Smooth muscle cell (in vitro differentiated cells): ENCODE results near the gene LASP1. TPM values are rescaled to one million over a fixed set of nuclear protein-coding genes. Genes with fewer than 3 reads are reported as not detected.
A peak's percentile ranks its signal among the peaks of the same experiment; 100 is the strongest.

Experiments
- DNase-seq: peaks from one replicate; lab custom pipeline; 2025; ENCODE audit not compliant: unreplicated experiment; lab: John Stamatoyannopoulos, UW
- H2AFZ ChIP-seq: fragments of 200-600 bp; sonication (generic); 2 replicates; pipeline ENCODE4 v1.6.0; 2016; ENCODE audit warnings: antibody characterized with exemption, low read depth, mild to moderate bottlenecking
- H3F3A ChIP-seq: fragments of 200-600 bp; sonication (generic); 2 replicates; pipeline ENCODE4 v1.6.0; 2017; ENCODE audit warnings: antibody characterized with exemption, low read depth
- H3K27ac ChIP-seq: fragments of 200-600 bp; sonication (generic); 2 replicates; pipeline ENCODE4 v1.5.1; 2016; ENCODE audit warnings: low read depth, mild to moderate bottlenecking
- H3K27me3 ChIP-seq: fragments of 200-600 bp; sonication (generic); 2 replicates; pipeline ENCODE4 v1.6.1; 2016; ENCODE audit warnings: low read depth, mild to moderate bottlenecking
- H3K36me3 ChIP-seq: fragments of 200-600 bp; sonication (generic); 2 replicates; pipeline ENCODE4 v1.5.1; 2016; ENCODE audit warnings: low read depth
- H3K4me1 ChIP-seq: fragments of 200-600 bp; sonication (generic); 2 replicates; pipeline ENCODE4 v1.5.1; 2016; ENCODE audit warnings: low read depth
- H3K4me2 ChIP-seq: fragments of 200-600 bp; sonication (generic); 2 replicates; pipeline ENCODE4 v1.6.0; 2016; ENCODE audit warnings: mild to moderate bottlenecking
- H3K4me3 ChIP-seq: fragments of 200-600 bp; sonication (generic); 2 replicates; pipeline ENCODE4 v1.5.1; 2016; ENCODE audit warnings: mild to moderate bottlenecking
- H3K79me2 ChIP-seq: fragments of 200-600 bp; sonication (generic); 2 replicates; pipeline ENCODE4 v1.6.0; 2016; ENCODE audit warnings: low read depth, mild to moderate bottlenecking
- H3K9ac ChIP-seq: fragments of 200-600 bp; sonication (generic); 2 replicates; pipeline ENCODE4 v1.6.0; 2016; ENCODE audit warnings: low read depth
- H3K9me3 ChIP-seq: fragments of 200-600 bp; sonication (generic); replicated peaks from 2 replicates; pipeline ENCODE4 v1.5.1; 2016; ENCODE audit warnings: low read depth
- H4K20me1 ChIP-seq: fragments of 200-600 bp; sonication (generic); 2 replicates; pipeline ENCODE4 v1.6.0; 2016; ENCODE audit warnings: low read depth
- CTCF ChIP-seq: fragments of 200-600 bp; sonication (generic); IDR thresholded peaks from 2 replicates; pipeline ENCODE4 v1.5.1; 2017; ENCODE audit warnings: borderline replicate concordance, mild to moderate bottlenecking, antibody characterized with exemption; ENCODE audit not compliant: insufficient read depth, poor library complexity, severe bottlenecking
- WGBS: methylation state at CpG from one replicate; pipeline ENCODE4 v1.1.7; 2016; ENCODE audit warnings: low lambda C conversion rate; 5-methylcytosine and 5-hydroxymethylcytosine counted together
- polyA plus RNA-seq: library from polyadenylated mRNA; unstranded; fragments of >200 nt; fragmentation: Nextera tagmentation; extraction: Ambion mirVana; gene quantifications from 2 replicates; pipeline ENCODE4 v1.2.1, GENCODE V29; 2016
- total RNA-seq: library from RNA; depleted of rRNA; stranded (reverse); fragments of >200 nt; gene quantifications from 2 replicates; pipeline ENCODE4 v1.2.3, GENCODE V29; 2014

Gene LASP1
- total and polyA plus RNA-seq, 2 experiments from 2014 or later = 130 to 133 TPM

DNA sequence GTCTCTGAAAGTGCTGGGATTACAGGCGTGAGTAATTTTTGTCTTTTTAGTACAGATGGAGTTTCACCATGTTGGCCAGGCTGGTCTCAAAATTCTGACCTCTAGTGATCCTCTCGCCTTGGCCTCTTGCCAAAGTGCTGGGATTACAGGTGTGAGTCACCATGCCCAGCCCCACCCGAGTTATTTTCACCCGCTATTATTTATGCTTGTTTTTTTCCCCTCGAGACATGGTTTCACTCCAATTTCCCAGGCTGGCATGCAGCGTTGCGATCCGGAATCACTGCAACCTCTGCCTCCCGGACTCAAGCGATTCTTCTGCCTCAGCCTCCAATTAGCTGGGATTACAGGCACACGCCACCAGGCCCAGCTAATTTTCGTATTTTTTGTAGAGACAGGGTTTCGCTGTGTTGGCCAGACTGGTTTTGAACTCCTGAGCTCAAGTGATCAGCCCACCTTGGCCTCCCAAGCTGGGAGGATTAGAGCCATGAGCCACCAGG lies 25.5 kb upstream of the LASP1 start:
- Histone ChIP-seq H3K9me3 (no peaks in the 10 kb centered on the region), H2AFZ (no peak overlapping the region), H3F3A (peaks cover 16% of the 10 kb centered on the region), H3K9ac (no peak overlapping the region), H3K36me3 (peaks cover 7% of the 10 kb centered on the region), H3K27me3 (no peaks in the 10 kb centered on the region), H3K4me3 (no peak overlapping the region), H3K4me2 (no peak overlapping the region), H3K79me2 (no peaks in the 10 kb centered on the region), H3K4me1 (no peaks in the 10 kb centered on the region), H3K27ac (peak overlapping the region; percentile 60), H4K20me1 (peaks cover 20% of the 10 kb centered on the region)
- WGBS = 57% methylated on average over 13 of the region's 13 CpGs
- no peak for TF ChIP-seq CTCF
- DNase-seq = no peak

DNA sequence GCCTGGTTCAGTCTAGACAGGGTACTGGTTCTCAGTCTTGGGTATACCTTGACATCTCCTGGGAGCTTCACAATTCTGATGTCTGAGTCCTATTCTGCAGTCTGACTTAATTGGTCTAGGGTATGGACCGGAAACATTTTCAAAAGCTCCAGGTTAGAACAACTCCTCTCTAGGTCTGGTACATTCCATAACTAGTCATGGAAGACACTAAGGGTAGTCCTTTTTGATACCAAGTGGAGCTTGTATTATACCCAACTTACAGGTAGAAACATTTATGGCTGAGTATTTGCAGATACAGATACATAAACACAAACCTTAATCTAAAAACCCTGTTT lies 21.3 kb upstream of the LASP1 start:
- Histone ChIP-seq H4K20me1 (peaks cover 59% of the 10 kb centered on the region), H3K4me1 (peaks cover 22% of the 10 kb centered on the region), H3K79me2 (peaks cover 36% of the 10 kb centered on the region), H3K9me3 (no peaks in the 10 kb centered on the region), H3K36me3 (peaks cover 7% of the 10 kb centered on the region), H3F3A (peaks cover 38% of the 10 kb centered on the region), H3K27ac (no peak overlapping the region), H3K27me3 (no peaks in the 10 kb centered on the region), H3K9ac (no peak overlapping the region), H3K4me3 (no peak overlapping the region), H3K4me2 (no peak overlapping the region), H2AFZ (no peak overlapping the region)
- TF ChIP-seq CTCF = no peak
- 100% methylated on average over 1 of the region's 1 CpG for WGBS
- DNase-seq = no peak

DNA sequence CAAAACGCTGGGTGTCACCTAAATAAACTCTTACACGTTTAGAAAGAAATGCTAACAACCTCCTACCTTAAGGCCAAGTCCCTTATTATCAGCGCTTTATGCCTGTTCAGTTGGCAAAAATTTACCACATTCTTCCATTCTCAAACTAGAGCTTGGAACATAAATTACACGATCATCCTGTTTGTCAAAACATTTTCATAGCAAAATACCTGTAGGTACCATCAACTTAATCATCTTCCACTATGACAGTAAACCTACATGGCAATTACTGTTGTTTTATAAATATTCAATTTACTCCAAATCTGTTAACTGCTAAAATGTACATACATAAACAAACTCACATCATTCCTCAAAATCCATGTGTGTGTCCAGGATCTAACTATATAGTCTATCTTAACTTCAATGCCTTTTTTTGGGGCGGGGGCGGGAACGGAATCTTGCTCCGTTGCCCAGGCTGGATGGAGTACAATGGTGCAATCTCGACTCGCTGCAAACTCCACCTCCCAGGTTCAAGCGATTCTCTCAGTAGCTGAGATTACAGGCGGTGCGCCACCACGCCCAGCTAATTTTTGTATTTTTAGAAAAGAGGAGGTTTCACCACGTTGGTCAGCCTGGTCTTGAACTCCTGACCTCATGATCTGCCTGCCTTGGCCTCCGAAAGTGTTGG lies 20.8 kb upstream of the LASP1 start:
- Histone ChIP-seq H3K27ac (no peak overlapping the region), H3K9me3 (no peaks in the 10 kb centered on the region), H4K20me1 (peaks cover 59% of the 10 kb centered on the region), H3K4me2 (no peak overlapping the region), H3K4me1 (peaks cover 22% of the 10 kb centered on the region), H3K27me3 (no peaks in the 10 kb centered on the region), H2AFZ (no peak overlapping the region), H3K4me3 (no peak overlapping the region), H3F3A (peaks cover 38% of the 10 kb centered on the region), H3K36me3 (peaks cover 7% of the 10 kb centered on the region), H3K9ac (no peak overlapping the region), H3K79me2 (peaks cover 36% of the 10 kb centered on the region)
- TF ChIP-seq CTCF = no peak
- 98% methylated on average over 16 of the region's 16 CpGs for WGBS
- DNase-seq = no peak

DNA sequence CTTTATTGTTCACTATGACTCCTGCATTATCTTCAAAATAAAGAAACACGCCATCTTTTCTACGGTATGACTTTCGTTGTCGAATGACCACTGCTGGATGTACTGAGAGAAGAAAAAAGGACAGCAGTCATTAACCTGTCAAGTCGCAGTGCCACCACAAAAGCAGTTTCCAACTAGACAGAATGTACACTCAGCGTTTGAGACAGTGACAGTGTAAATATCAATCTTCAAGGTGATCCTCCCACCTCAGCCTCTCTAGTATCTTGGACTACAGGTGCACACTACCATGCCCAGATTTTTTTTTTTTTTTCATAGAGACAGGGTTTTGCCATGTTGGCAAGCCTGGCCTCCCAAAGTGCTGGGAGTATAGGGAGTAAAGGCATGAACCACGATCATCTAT lies 19.5 kb upstream of the LASP1 start:
- peaks cover 7% of the 10 kb centered on the region for H3K36me3 ChIP-seq
- H3K4me3 ChIP-seq = no peak overlapping the region
- H2AFZ ChIP-seq = no peak overlapping the region
- peak overlapping the region; percentile 100 for H3K4me2 ChIP-seq
- H3K4me1 ChIP-seq = peaks cover 22% of the 10 kb centered on the region
- peaks cover 59% of the 10 kb centered on the region for H4K20me1 ChIP-seq
- H3K27ac ChIP-seq = peak overlapping the region; percentile 98
- H3K27me3 ChIP-seq = no peaks in the 10 kb centered on the region
- 95% methylated on average over 7 of the region's 7 CpGs for WGBS
- peak overlapping the region; percentile 97 for H3K9ac ChIP-seq
- H3K79me2 ChIP-seq = peaks cover 36% of the 10 kb centered on the region
- peaks cover 38% of the 10 kb centered on the region for H3F3A ChIP-seq
- no peak for TF ChIP-seq CTCF
- no peaks in the 10 kb centered on the region for H3K9me3 ChIP-seq
- no peak for DNase-seq
